ENCODE measurements around the gene ATP7B. TPM values are rescaled to one million over a fixed set of nuclear protein-coding genes. Genes with fewer than 3 reads are reported as not detected.

Gene ATP7B
- total RNA-seq, 4 donors from 2014 or later, result 3.2 to 8.1 (median 6.7) TPM

- Histone ChIP-seq H3K4me1 (no peaks in the 10 kb centered on the region), H3K27me3 (no peaks in the 10 kb centered on the region), H3K9me3 (no peaks in the 10 kb centered on the region), H3K27ac (no peak overlapping the region), H3K36me3 (peaks cover 0 to 49% of the 10 kb centered on the region in 2 donors), H3K4me3 (no peak overlapping the region)
- WGBS, 2 donors (ENCODE audit: low coverage in 1 of 2), result 93 to 94% methylated on average over 9 to 10 of the region's 15 CpGs
- TF ChIP-seq, protein P1, sequence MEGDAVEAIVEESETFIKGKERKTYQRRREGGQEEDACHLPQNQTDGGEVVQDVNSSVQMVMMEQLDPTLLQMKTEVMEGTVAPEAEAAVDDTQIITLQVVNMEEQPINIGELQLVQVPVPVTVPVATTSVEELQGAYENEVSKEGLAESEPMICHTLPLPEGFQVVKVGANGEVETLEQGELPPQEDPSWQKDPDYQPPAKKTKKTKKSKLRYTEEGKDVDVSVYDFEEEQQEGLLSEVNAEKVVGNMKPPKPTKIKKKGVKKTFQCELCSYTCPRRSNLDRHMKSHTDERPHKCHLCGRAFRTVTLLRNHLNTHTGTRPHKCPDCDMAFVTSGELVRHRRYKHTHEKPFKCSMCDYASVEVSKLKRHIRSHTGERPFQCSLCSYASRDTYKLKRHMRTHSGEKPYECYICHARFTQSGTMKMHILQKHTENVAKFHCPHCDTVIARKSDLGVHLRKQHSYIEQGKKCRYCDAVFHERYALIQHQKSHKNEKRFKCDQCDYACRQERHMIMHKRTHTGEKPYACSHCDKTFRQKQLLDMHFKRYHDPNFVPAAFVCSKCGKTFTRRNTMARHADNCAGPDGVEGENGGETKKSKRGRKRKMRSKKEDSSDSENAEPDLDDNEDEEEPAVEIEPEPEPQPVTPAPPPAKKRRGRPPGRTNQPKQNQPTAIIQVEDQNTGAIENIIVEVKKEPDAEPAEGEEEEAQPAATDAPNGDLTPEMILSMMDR (IDR thresholded peaks at IDR 0.05), result no peak
- TF ChIP-seq EP300 (IDR thresholded peaks at IDR 0.05) (no peak), POLR2A (IDR thresholded peaks at IDR 0.05) (no peak), POLR2AphosphoS5 (IDR thresholded peaks at IDR 0.05) (no peak)
- ATAC-seq, result no peak
Measured at GRCh38 chr13:51971520-51972426, 39.5 kb downstream of the ATP7B start.

- H3K27ac ChIP-seq, result no peak overlapping the region
- H3K4me3 ChIP-seq, result no peak overlapping the region
- no peak for ATAC-seq
- peaks cover 0 to 56% of the 10 kb centered on the region in 2 donors for H3K36me3 ChIP-seq
- WGBS, 2 donors (ENCODE audit: low coverage in 1 of 2), result 46 to 89% methylated on average over 3 to 5 of the region's 5 CpGs
- H3K9me3 ChIP-seq, result no peaks in the 10 kb centered on the region
- no peaks in the 10 kb centered on the region for H3K4me1 ChIP-seq
- no peaks in the 10 kb centered on the region for H3K27me3 ChIP-seq
- TF ChIP-seq POLR2A (IDR thresholded peaks at IDR 0.05) (no peak), POLR2AphosphoS5 (IDR thresholded peaks at IDR 0.05) (no peak)
Measured at GRCh38 chr13:51970349-51970748, 40.9 kb downstream of the ATP7B start.

GRCh38 chr13:51967482-51968446 is 43.5 kb downstream of the ATP7B start:
- H3K27ac ChIP-seq, result peak overlapping the region in 1 of 4 donors; percentile 17

DNA sequence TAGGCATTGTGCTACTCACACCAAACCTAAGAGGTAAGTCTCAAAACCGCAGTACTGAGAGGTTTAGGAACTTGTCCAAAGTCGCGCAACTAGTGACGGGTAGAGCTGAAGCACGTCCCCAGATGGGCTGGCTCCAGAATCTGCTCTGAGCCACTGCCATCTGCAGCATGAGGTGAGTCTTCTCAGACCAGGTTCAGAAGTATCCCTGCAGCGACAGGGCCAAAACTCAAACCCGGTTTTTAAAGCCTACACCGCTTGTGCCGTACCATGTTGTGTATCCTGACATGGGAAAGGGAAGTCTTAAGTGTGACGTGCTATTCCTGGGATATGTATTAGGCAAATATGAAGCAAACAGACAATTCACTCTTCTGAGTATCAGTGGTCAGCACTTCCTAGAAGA is 45.1 kb downstream of the ATP7B start:
- Histone ChIP-seq H3K27me3 (no peaks in the 10 kb centered on the region), H3K27ac (no peak overlapping the region), H3K4me1 (no peaks in the 10 kb centered on the region), H3K4me3 (no peak overlapping the region), H3K9me3 (no peaks in the 10 kb centered on the region), H3K36me3 (peaks cover 0 to 63% of the 10 kb centered on the region in 2 donors)
- TF ChIP-seq EP300 (IDR thresholded peaks at IDR 0.05) (no peak), POLR2A (IDR thresholded peaks at IDR 0.05) (no peak), POLR2AphosphoS5 (IDR thresholded peaks at IDR 0.05) (no peak)
- TF ChIP-seq, protein P1 (IDR thresholded peaks at IDR 0.05), result no peak
- ATAC-seq, result no peak
- WGBS, 2 donors (ENCODE audit: low coverage in 1 of 2), result 85 to 94% methylated on average over 7 of the region's 10 CpGs

More at GRCh38 chr13:51967482-51968446, 43.5 kb downstream of the ATP7B start:
- Histone ChIP-seq H3K9me3 (no peaks in the 10 kb centered on the region), H3K36me3 (peaks cover 0 to 47% of the 10 kb centered on the region in 2 donors), H3K4me3 (no peak overlapping the region), H3K4me1 (no peaks in the 10 kb centered on the region), H3K27me3 (no peaks in the 10 kb centered on the region)
- TF ChIP-seq POLR2A (IDR thresholded peaks at IDR 0.05) (no peak), POLR2AphosphoS5 (IDR thresholded peaks at IDR 0.05) (no peak), EP300 (IDR thresholded peaks at IDR 0.05) (no peak)
- TF ChIP-seq, protein P1 (IDR thresholded peaks at IDR 0.05), result no peak
- ATAC-seq, result no peak
- 78 to 79% methylated on average over 5 to 8 of the region's 8 CpGs for WGBS, 2 donors (ENCODE audit: low coverage in 1 of 2)

All from gastroesophageal sphincter (tissue), 4 donors.